ENCODE measurements around the gene TRIM75. TPM values are rescaled to one million over a fixed set of nuclear protein-coding genes. Genes with fewer than 3 reads are reported as not detected.

TRIM75 gene
- total RNA-seq: not detected

DNA sequence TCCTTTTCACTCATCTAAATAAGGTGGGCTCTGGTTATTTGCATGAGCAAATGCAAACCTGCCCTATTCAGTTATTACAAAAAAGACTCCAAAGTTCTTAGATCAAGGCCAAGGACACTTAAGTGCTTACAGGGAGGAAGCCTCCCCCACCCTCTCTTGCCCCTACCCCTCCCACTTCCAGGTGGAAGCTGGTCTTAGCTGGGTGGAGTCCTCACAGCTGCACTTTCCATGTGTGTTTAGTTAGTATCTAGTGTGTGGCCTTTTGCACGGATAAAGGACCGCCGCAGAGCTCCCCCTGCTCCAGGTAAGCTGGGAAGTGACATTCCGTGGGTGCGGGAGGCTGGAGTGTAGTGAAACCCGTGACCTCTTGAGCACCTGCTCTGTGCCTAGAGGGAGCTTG, at the start of gene TRIM75:
Gene TRIM75, plus strand, starts transcription at position 222 of the 400 bp plus-strand sequence. CDS start 5,282 bp downstream, outside the sequence.
- Histone ChIP-seq H3K36me3 (no peaks in the 10 kb centered on the region), H3K4me3 (replicated peaks in 1 of 3) (no peak within 1 kb of the TSS), H3K27ac (no peak within 1 kb of the TSS), H3K27me3 (no peaks in the 10 kb centered on the region), H3K4me1 (no peaks in the 10 kb centered on the region), H3K9me3 (no peaks in the 10 kb centered on the region)
- intact Hi-C loops (cut with DNase I): no loop called here
- TF ChIP-seq POLR2A (IDR thresholded peaks at IDR 0.05): no peak
- TF ChIP-seq, protein P1, sequence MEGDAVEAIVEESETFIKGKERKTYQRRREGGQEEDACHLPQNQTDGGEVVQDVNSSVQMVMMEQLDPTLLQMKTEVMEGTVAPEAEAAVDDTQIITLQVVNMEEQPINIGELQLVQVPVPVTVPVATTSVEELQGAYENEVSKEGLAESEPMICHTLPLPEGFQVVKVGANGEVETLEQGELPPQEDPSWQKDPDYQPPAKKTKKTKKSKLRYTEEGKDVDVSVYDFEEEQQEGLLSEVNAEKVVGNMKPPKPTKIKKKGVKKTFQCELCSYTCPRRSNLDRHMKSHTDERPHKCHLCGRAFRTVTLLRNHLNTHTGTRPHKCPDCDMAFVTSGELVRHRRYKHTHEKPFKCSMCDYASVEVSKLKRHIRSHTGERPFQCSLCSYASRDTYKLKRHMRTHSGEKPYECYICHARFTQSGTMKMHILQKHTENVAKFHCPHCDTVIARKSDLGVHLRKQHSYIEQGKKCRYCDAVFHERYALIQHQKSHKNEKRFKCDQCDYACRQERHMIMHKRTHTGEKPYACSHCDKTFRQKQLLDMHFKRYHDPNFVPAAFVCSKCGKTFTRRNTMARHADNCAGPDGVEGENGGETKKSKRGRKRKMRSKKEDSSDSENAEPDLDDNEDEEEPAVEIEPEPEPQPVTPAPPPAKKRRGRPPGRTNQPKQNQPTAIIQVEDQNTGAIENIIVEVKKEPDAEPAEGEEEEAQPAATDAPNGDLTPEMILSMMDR (IDR thresholded peaks at IDR 0.05): no peak
- WGBS, 2 donors: 39 to 71% methylated on average over 6 of the region's 6 CpGs
- DNase-seq: peak; percentile 14 to 30

DNA sequence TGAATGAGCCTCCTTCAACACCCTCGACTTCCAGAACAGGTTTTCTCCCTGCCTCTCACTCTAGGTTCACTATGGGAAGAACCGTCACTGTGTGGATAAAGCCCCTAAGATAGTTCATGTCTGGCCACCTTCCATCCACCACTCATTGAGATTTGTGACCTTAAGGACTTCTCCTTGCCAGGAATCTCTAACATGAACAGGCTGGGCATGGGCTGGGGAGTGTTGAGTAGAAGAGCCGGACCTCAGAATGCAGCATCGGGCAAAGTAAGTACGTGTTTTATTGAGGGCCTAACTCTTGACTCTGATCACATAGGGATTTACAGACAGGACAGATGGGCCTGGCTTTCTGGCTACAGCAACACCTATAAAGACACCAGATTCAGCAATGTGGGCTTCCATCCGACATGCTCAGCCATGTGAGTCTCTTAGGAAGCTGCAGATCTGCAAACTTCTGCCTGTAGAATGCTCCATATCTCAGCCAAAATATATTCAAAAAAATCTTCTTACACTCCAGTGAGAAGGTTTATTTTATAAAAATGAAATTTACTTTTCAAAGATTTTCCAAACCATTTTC, 48.2 kb upstream of the TRIM75 start:
- 59 to 72% methylated on average over 6 of the region's 6 CpGs for WGBS, 2 donors
- intact Hi-C loops (cut with DNase I): no loop called here
- TF ChIP-seq, protein P1 (IDR thresholded peaks at IDR 0.05): no peak
- no peak for TF ChIP-seq POLR2A (IDR thresholded peaks at IDR 0.05)
- no peaks in the 10 kb centered on the region for H3K27me3 ChIP-seq
- H3K4me3 ChIP-seq (replicated peaks in 1 of 3): no peak overlapping the region
- no peaks in the 10 kb centered on the region for H3K4me1 ChIP-seq
- no peaks in the 10 kb centered on the region for H3K9me3 ChIP-seq
- H3K36me3 ChIP-seq: no peaks in the 10 kb centered on the region
- DNase-seq: no peak
- H3K27ac ChIP-seq: no peak overlapping the region

DNA sequence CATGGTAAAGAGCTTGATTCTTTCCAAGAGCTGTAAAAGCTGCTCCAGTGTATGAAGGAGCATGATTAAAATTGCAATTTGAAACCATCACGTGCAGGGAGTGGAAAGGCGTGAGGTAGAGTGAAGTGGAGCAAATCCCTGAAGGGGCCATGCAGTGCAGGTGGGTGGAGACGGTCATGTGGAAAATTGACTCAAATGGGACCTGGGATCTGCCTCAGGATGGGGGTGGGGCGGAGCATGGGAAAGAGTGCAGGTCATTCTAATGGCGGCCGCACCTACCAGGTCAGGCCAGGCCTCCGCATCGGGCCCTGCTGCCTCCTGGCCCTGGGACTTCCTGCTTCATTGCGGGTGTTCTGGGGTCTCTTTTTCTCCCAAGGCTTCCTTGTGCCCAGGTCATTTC, 47.2 kb upstream of the TRIM75 start:
- H3K9me3 ChIP-seq: no peaks in the 10 kb centered on the region
- no peaks in the 10 kb centered on the region for H3K36me3 ChIP-seq
- H3K27ac ChIP-seq: no peak overlapping the region
- H3K4me1 ChIP-seq: no peaks in the 10 kb centered on the region
- WGBS, 2 donors: 71 to 86% methylated on average over 9 of the region's 9 CpGs
- H3K4me3 ChIP-seq (replicated peaks in 1 of 3): no peak overlapping the region
- TF ChIP-seq POLR2A (IDR thresholded peaks at IDR 0.05): no peak
- TF ChIP-seq, protein P1 (IDR thresholded peaks at IDR 0.05): no peak
- intact Hi-C loops (cut with DNase I): no loop called here
- H3K27me3 ChIP-seq: no peaks in the 10 kb centered on the region
- DNase-seq: no peak

DNA sequence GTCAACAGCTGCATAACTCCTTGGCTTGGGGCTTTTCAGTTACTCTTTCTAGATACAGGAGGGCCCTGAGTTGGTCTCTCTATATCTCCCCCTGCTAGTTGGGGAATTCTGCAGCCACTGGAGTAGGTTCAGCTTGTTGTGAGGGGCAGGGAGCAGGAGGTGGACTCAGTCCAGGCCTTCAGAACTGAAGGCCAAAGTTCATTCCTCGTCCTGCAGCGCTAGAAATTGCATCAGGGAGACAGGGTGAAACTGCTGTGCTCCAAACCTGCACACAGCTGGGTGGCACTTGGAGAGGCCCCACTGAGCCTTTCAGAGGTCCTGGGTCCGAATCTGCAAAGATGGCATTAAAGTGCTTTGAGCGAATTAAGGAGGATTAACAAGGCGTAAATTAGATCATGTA, 46.8 kb upstream of the TRIM75 start:
- Histone ChIP-seq H3K9me3 (no peaks in the 10 kb centered on the region), H3K27ac (no peak overlapping the region), H3K4me1 (no peaks in the 10 kb centered on the region), H3K4me3 (replicated peaks in 1 of 3) (no peak overlapping the region), H3K27me3 (no peaks in the 10 kb centered on the region), H3K36me3 (no peaks in the 10 kb centered on the region)
- DNase-seq: no peak
- 89 to 96% methylated on average over 5 of the region's 5 CpGs for WGBS, 2 donors
- intact Hi-C loops (cut with DNase I): no loop called here
- no peak for TF ChIP-seq POLR2A (IDR thresholded peaks at IDR 0.05)
- TF ChIP-seq, protein P1 (IDR thresholded peaks at IDR 0.05): no peak

DNA sequence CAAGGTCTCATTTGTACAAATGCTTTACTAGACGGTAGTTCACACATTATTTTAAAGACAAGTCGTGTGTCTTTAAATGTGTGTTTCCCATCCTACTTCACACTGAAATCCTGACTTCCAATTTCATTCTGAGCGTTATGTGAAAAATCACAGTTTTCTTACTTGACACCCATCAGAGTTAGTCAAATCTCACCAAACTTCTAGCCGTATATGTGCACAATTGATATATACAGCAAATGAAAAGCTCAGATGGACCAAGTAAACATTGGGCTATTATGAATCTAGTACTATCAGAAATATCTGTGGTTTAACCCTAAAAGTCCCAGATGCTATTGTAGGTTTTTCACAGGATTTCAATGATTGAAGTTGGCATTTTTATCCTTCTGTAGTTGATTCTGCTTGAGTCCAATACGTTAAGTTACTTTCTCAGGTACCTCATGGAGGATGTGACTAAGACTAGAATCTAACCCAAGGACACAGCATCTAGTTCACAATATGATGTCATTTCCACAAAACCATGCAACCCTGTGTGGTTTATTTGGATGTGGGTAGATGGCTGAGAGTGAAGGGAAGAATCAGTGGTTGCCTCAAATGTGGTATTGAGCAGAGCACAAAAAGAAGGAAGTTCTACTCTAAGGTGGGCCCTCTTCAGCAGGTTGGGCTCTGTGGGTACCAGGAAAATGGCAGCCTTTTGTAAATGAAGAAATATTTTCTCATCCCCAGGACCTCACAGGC, 44.0 kb upstream of the TRIM75 start:
- Histone ChIP-seq H3K9me3 (no peaks in the 10 kb centered on the region), H3K27ac (no peak overlapping the region), H3K4me3 (replicated peaks in 1 of 3) (no peak overlapping the region), H3K4me1 (no peaks in the 10 kb centered on the region), H3K27me3 (no peaks in the 10 kb centered on the region), H3K36me3 (no peaks in the 10 kb centered on the region)
- TF ChIP-seq, protein P1 (IDR thresholded peaks at IDR 0.05): no peak
- TF ChIP-seq POLR2A (IDR thresholded peaks at IDR 0.05): no peak
- no peak for DNase-seq
- intact Hi-C loops (cut with DNase I): no loop called here
- 86 to 93% methylated on average over 5 of the region's 5 CpGs for WGBS, 2 donors
